ENCODE data around the gene IL17B. TPM values are rescaled to one million over a fixed set of nuclear protein-coding genes. Genes with fewer than 3 reads are reported as not detected.

IL17B gene
- total RNA-seq, 1 experiment from 2014 or later = not detected

DNA sequence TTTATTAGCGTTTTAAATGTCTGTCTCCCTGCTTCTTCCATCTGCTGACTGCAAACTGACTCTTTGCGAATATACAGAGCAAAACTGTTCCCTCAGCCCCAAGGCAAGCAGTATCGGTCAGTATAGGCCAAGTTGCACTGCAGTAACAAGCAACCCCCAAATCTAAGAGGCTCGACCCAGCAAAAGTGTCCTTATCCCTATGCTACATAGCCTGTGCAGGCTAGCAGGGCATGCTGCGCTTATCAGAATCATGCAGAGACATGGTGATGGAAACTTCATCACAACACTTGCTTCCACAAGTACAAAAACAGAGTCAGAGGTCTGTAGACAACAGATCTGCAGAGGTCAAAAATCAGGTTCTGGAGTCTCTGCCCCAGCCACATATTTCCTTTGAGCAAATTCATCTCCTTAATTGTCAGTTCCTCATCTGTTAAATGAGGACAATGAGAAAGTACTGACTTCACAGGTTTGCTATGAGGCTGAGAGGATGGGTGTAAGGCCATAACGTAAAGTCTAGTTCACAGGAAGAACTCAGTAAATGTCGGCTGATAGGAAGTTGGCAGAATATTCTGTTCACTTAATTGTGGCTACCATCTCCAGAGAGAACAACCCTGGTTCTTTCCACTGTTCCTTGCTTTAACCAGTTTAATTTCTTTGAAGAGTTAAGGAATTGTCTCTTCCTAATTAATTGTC is 9.6 kb upstream of the IL17B start:
- Histone ChIP-seq H3K9me3 (ENCODE audit: control insufficient read depth, low read depth, low read length) (no peaks in the 10 kb centered on the region), H2BK12ac (ENCODE audit: insufficient read length, low read depth, low read length) (no peak overlapping the region), H3K14ac (ENCODE audit: insufficient read depth, low read length) (no peak overlapping the region), H4K91ac (ENCODE audit: insufficient read length, low read depth, low read length) (no peak overlapping the region), H3K4me2 (ENCODE audit: insufficient read depth, insufficient read length, low read length) (no peak overlapping the region), H2BK5ac (ENCODE audit: insufficient read length, low read length) (no peak overlapping the region), H3K23ac (ENCODE audit: insufficient read length, low read depth, low read length) (no peak overlapping the region), H2BK15ac (ENCODE audit: low read depth, low read length) (no peak overlapping the region), H3K9ac (ENCODE audit: extremely low read depth, insufficient read length, low read length) (no peak overlapping the region), H3K4ac (ENCODE audit: low read depth, low read length) (no peak overlapping the region), H3K56ac (ENCODE audit: insufficient read length, low read depth, low read length) (no peak overlapping the region), H3K18ac (ENCODE audit: insufficient read length, low read depth, low read length) (no peak overlapping the region), H3K79me1 (ENCODE audit: insufficient read depth, low read depth, low read length, poor library complexity, severe bottlenecking) (no peaks in the 10 kb centered on the region), H3K23me2 (ENCODE audit: insufficient read length, low read depth, low read length, poor library complexity, severe bottlenecking) (no peaks in the 10 kb centered on the region), H2BK20ac (ENCODE audit: low read depth, low read length, poor library complexity, severe bottlenecking) (no peak overlapping the region), H2BK120ac (ENCODE audit: low read depth, low read length, poor library complexity, severe bottlenecking) (no peak overlapping the region), H4K20me1 (ENCODE audit: control insufficient read depth, insufficient read depth, insufficient read length) (no peaks in the 10 kb centered on the region), H2AFZ (ENCODE audit: low read length) (no peak overlapping the region), H4K5ac (ENCODE audit: insufficient read length, low read depth, low read length) (no peak overlapping the region), H3K27me3 (ENCODE audit: insufficient read depth, low read length) (no peaks in the 10 kb centered on the region), H3K4me1 (ENCODE audit: insufficient read depth, low read length) (no peaks in the 10 kb centered on the region), H4K8ac (replicated peaks; ENCODE audit: insufficient read length, low read depth, low read length) (no peak overlapping the region), H3K27ac (ENCODE audit: insufficient read length, low read depth, low read length) (no peak overlapping the region), H3K79me2 (ENCODE audit: insufficient read depth, low read length) (no peaks in the 10 kb centered on the region), H2AK5ac (ENCODE audit: insufficient read length, low read length) (no peak overlapping the region), H3T11ph (ENCODE audit: low read length) (no peak overlapping the region)
- WGBS (ENCODE audit: extremely low coverage, insufficient read length, low lambda C conversion rate) = no CpG with 5 or more reads among the region's 7 CpGs
- H3K4me1 Mint-ChIP-seq = peaks cover 2 to 3% of the 10 kb centered on the region in 2 experiments
- H3K9me3 Mint-ChIP-seq = no peaks in the 10 kb centered on the region; a peak in 1 of 5 replicates
- H3K27me3 Mint-ChIP-seq (ENCODE audit: low read depth) = no peaks in the 10 kb centered on the region; the same call in 1 of the 2 replicates
- no peak overlapping the region for H3K27ac Mint-ChIP-seq
- no peaks in the 10 kb centered on the region; a peak in 1 of 7 replicates for H3K36me3 Mint-ChIP-seq (ENCODE audit: insufficient read depth in 1 of 3, low read depth in 3 of 3)
- DNase-seq = no peak
- TF ChIP-seq, protein P1, sequence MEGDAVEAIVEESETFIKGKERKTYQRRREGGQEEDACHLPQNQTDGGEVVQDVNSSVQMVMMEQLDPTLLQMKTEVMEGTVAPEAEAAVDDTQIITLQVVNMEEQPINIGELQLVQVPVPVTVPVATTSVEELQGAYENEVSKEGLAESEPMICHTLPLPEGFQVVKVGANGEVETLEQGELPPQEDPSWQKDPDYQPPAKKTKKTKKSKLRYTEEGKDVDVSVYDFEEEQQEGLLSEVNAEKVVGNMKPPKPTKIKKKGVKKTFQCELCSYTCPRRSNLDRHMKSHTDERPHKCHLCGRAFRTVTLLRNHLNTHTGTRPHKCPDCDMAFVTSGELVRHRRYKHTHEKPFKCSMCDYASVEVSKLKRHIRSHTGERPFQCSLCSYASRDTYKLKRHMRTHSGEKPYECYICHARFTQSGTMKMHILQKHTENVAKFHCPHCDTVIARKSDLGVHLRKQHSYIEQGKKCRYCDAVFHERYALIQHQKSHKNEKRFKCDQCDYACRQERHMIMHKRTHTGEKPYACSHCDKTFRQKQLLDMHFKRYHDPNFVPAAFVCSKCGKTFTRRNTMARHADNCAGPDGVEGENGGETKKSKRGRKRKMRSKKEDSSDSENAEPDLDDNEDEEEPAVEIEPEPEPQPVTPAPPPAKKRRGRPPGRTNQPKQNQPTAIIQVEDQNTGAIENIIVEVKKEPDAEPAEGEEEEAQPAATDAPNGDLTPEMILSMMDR (conservative IDR thresholded peaks at IDR 0.05) = no peak
- H3K4me3 Mint-ChIP-seq = no peak overlapping the region

All from H9 (cell line).